ENCODE data around the gene PRKCH. TPM values are rescaled to one million over a fixed set of nuclear protein-coding genes. Genes with fewer than 3 reads are reported as not detected.
A peak's percentile ranks its signal among the peaks of the same experiment; 100 is the strongest.

The PRKCH gene
- total and polyA plus RNA-seq, 9 of the 15 experiments (the other 6 are each of a cell fraction or from before 2014, with no cell fraction given), result 0.61 to 4.4 (median 4.0) TPM

DNA sequence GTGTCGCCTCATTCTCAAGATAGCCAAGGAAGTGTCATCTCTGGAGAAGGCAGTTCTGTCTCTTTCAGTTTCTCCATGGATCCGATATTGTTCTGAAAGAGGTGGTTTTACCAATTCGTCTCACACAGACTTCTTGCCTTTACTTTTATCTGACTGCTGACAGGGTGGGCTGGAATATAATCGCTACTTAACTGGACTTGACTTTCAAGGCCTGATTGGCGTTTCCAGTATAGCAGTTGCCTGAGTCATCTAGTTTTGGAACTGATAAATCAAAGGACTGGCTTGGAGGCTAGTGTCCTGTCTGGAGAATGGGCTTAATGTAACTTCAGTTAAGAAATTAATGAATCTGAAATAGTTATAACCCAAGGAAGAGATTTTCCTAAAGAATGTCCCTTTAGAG, 21.6 kb downstream of the PRKCH start (continued):
- TF ChIP-seq, protein P1, sequence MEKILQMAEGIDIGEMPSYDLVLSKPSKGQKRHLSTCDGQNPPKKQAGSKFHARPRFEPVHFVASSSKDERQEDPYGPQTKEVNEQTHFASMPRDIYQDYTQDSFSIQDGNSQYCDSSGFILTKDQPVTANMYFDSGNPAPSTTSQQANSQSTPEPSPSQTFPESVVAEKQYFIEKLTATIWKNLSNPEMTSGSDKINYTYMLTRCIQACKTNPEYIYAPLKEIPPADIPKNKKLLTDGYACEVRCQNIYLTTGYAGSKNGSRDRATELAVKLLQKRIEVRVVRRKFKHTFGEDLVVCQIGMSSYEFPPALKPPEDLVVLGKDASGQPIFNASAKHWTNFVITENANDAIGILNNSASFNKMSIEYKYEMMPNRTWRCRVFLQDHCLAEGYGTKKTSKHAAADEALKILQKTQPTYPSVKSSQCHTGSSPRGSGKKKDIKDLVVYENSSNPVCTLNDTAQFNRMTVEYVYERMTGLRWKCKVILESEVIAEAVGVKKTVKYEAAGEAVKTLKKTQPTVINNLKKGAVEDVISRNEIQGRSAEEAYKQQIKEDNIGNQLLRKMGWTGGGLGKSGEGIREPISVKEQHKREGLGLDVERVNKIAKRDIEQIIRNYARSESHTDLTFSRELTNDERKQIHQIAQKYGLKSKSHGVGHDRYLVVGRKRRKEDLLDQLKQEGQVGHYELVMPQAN (IDR thresholded peaks at IDR 0.05; ENCODE audit: borderline replicate concordance), result no peak
- TF ChIP-seq FIP1L1 (IDR thresholded peaks at IDR 0.05; ENCODE audit: low read depth, low read length, poor library complexity, severe bottlenecking) (no peak), TEAD4 (IDR thresholded peaks at IDR 0.05; ENCODE audit: low read length) (peak; percentile 68; the same call in 1 of the 2 replicates), TEAD4 (CRISPR knock-in tag; IDR thresholded peaks at IDR 0.05; ENCODE audit: borderline replicate concordance) (no peak), ZBED1 (IDR thresholded peaks at IDR 0.05) (no peak), SMAD1 (IDR thresholded peaks at IDR 0.05; ENCODE audit: low read depth, low read length, partially characterized antibody) (no peak), TBP (optimal IDR thresholded peaks at IDR 0.05; ENCODE audit: low read depth, low read length) (no peak), NR4A1 (CRISPR knock-in tag; IDR thresholded peaks at IDR 0.05) (no peak), NR4A1 (tag; IDR thresholded peaks at IDR 0.05) (no peak), ARID1B (IDR thresholded peaks at IDR 0.05) (peak; percentile 84), ZSCAN32 (CRISPR knock-in tag; IDR thresholded peaks at IDR 0.05) (no peak), BCOR (IDR thresholded peaks at IDR 0.05) (peak; percentile 52; the same call in 1 of the 2 replicates), POLR2G (IDR thresholded peaks at IDR 0.05; ENCODE audit: low read depth, low read length) (no peak), NCOA1 (IDR thresholded peaks at IDR 0.05; ENCODE audit: low read depth) (peak; percentile 20; the same call in 1 of the 2 replicates), E2F3 (CRISPR knock-in tag; IDR thresholded peaks at IDR 0.05) (no peak), ATF1 (CRISPR knock-in tag; IDR thresholded peaks at IDR 0.05) (no peak), ATF1 (tag; IDR thresholded peaks at IDR 0.05) (no peak), CHCHD3 (CRISPR knock-in tag; IDR thresholded peaks at IDR 0.05) (no peak), NBN (IDR thresholded peaks at IDR 0.05; ENCODE audit: low read depth) (no peak), MEF2A (IDR thresholded peaks at IDR 0.05; ENCODE audit: control insufficient read depth, low read depth, low read length) (no peak)
- TF ChIP-seq, protein P2, sequence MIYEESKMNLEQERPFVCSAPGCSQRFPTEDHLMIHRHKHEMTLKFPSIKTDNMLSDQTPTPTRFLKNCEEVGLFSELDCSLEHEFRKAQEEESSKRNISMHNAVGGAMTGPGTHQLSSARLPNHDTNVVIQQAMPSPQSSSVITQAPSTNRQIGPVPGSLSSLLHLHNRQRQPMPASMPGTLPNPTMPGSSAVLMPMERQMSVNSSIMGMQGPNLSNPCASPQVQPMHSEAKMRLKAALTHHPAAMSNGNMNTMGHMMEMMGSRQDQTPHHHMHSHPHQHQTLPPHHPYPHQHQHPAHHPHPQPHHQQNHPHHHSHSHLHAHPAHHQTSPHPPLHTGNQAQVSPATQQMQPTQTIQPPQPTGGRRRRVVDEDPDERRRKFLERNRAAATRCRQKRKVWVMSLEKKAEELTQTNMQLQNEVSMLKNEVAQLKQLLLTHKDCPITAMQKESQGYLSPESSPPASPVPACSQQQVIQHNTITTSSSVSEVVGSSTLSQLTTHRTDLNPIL (CRISPR knock-in tag; IDR thresholded peaks at IDR 0.05), result no peak
- TF ChIP-seq, protein P3, sequence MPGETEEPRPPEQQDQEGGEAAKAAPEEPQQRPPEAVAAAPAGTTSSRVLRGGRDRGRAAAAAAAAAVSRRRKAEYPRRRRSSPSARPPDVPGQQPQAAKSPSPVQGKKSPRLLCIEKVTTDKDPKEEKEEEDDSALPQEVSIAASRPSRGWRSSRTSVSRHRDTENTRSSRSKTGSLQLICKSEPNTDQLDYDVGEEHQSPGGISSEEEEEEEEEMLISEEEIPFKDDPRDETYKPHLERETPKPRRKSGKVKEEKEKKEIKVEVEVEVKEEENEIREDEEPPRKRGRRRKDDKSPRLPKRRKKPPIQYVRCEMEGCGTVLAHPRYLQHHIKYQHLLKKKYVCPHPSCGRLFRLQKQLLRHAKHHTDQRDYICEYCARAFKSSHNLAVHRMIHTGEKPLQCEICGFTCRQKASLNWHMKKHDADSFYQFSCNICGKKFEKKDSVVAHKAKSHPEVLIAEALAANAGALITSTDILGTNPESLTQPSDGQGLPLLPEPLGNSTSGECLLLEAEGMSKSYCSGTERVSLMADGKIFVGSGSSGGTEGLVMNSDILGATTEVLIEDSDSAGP (CRISPR knock-in tag; IDR thresholded peaks at IDR 0.05), result no peak
- TF ChIP-seq, protein P4, sequence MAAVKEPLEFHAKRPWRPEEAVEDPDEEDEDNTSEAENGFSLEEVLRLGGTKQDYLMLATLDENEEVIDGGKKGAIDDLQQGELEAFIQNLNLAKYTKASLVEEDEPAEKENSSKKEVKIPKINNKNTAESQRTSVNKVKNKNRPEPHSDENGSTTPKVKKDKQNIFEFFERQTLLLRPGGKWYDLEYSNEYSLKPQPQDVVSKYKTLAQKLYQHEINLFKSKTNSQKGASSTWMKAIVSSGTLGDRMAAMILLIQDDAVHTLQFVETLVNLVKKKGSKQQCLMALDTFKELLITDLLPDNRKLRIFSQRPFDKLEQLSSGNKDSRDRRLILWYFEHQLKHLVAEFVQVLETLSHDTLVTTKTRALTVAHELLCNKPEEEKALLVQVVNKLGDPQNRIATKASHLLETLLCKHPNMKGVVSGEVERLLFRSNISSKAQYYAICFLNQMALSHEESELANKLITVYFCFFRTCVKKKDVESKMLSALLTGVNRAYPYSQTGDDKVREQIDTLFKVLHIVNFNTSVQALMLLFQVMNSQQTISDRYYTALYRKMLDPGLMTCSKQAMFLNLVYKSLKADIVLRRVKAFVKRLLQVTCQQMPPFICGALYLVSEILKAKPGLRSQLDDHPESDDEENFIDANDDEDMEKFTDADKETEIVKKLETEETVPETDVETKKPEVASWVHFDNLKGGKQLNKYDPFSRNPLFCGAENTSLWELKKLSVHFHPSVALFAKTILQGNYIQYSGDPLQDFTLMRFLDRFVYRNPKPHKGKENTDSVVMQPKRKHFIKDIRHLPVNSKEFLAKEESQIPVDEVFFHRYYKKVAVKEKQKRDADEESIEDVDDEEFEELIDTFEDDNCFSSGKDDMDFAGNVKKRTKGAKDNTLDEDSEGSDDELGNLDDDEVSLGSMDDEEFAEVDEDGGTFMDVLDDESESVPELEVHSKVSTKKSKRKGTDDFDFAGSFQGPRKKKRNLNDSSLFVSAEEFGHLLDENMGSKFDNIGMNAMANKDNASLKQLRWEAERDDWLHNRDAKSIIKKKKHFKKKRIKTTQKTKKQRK (IDR thresholded peaks at IDR 0.05; ENCODE audit: borderline replicate concordance, low read depth, low read length), result no peak
